Tibial artery (tissue), 4 donors: ENCODE results near the gene TAS2R43.
"Not testable (repeated sequence)": the region's sequence is repeated elsewhere in the genome, so short reads cannot be mapped to it uniquely, and the experiment has no call there.

Experiments used
- DNase-seq, 2 donors: peaks; one replicate each; pipeline ENCODE4 v3.0.0-alpha.2; 2019
- H3K27ac ChIP-seq, 2 donors: fragments of 200-600 bp; sonication (generic) in 1 of 2; 1 replicate in 1 of 2; 2 replicates in 1 of 2; pipeline ENCODE4 v1.5.1; 2018 to 2019; ENCODE audit warnings: mild to moderate bottlenecking in 1 of 2
- H3K27me3 ChIP-seq, 2 donors: fragments of 200-600 bp; sonication (generic) in 1 of 2; one replicate each; pipeline versions ENCODE4 v1.5.1 to v1.6.0; 2016 to 2019
- H3K36me3 ChIP-seq, 3 donors: fragments of 200-600 bp; sonication (generic) in 2 of 3; one replicate each; pipeline ENCODE4 v1.5.1; 2016 to 2019; ENCODE audit warnings: mild to moderate bottlenecking in 2 of 3
- H3K4me1 ChIP-seq, 4 donors: fragments of 200-600 bp; sonication (generic) in 2 of 4; 1 replicate in 3 of 4; 2 replicates in 1 of 4; pipeline ENCODE4 v1.5.1; 2016 to 2019
- H3K4me3 ChIP-seq, 2 donors: fragments of 200-600 bp; sonication (generic) in 1 of 2; 1 replicate in 1 of 2; 2 replicates in 1 of 2; pipeline ENCODE4 v1.5.1; 2018 to 2019; ENCODE audit warnings: mild to moderate bottlenecking in 2 of 2
- H3K9me3 ChIP-seq, 3 donors: fragments of 200-600 bp; sonication (generic) in 1 of 3; one replicate each; pipeline ENCODE4 v1.5.1; 2016 to 2019
- CTCF ChIP-seq, 2 experiments: fragments of 200-600 bp in 1 of 2; fragments of 450-650 bp in 1 of 2; IDR thresholded peaks; one replicate each; pipeline ENCODE4 v1.5.1; 2017 to 2019; ENCODE audit warnings: antibody characterized with exemption in 2 of 2, mild to moderate bottlenecking in 1 of 2, moderate library complexity in 1 of 2
- intact Hi-C: fragments of 100-400 bp; cut with DNase I; formaldehyde crosslinking; loops from one replicate; pipeline ENCODE4 v1.15.0; 2023; ENCODE audit warnings: low total_unique reads

The TAS2R43 gene

GRCh38 chr12:11055306-11055705, 36.8 kb downstream of the TAS2R43 start:
- Histone ChIP-seq H3K4me3 (no peak overlapping the region), H3K9me3 (peaks cover 0 to 5% (median 0%) of the 10 kb centered on the region in 3 donors), H3K4me1 (no peaks in the 10 kb centered on the region), H3K36me3 (peaks cover 0 to 5% (median 0%) of the 10 kb centered on the region in 3 donors), H3K27me3 (no peaks in the 10 kb centered on the region), H3K27ac (no peak overlapping the region)
- intact Hi-C loops, result no loop called here
- no peak for TF ChIP-seq CTCF (IDR thresholded peaks at IDR 0.05)
- DNase-seq, result no peak

- H3K4me1 ChIP-seq, DNase-seq, H3K27me3 ChIP-seq, H3K4me3 ChIP-seq, intact Hi-C loops, H3K27ac ChIP-seq: not testable (repeated sequence)
- peaks cover 0 to 10% (median 0%) of the 10 kb centered on the region in 3 donors for H3K36me3 ChIP-seq
- H3K9me3 ChIP-seq, result peaks cover 0 to 10% (median 0%) of the 10 kb centered on the region in 3 donors
Observed at GRCh38 chr12:11049806-11050531, 42.1 kb downstream of the TAS2R43 start.

- H3K4me3 ChIP-seq, H3K27ac ChIP-seq, DNase-seq, H3K4me1 ChIP-seq, intact Hi-C loops, H3K9me3 ChIP-seq, H3K27me3 ChIP-seq: not testable (repeated sequence)
- peaks cover 0 to 11% (median 0%) of the 10 kb centered on the region in 3 donors for H3K36me3 ChIP-seq
Observed at GRCh38 chr12:11041366-11041765, 50.7 kb downstream of the TAS2R43 start.
